Testis (tissue), 3 donors: ENCODE results near the gene HLCS. TPM values are rescaled to one million over a fixed set of nuclear protein-coding genes. Genes with fewer than 3 reads are reported as not detected.

Experiments
- DNase-seq: peaks from one replicate; pipeline ENCODE4 v3.0.0-alpha.2; 2019
- H3K27ac ChIP-seq, 2 donors: fragments of 200-600 bp; sonication (generic); one replicate each; pipeline ENCODE4 v1.5.1; 2019
- H3K27me3 ChIP-seq: fragments of 200-600 bp; sonication (generic); one replicate; pipeline ENCODE4 v1.5.1; 2019
- H3K36me3 ChIP-seq: fragments of 200-600 bp; sonication (generic); one replicate; pipeline ENCODE4 v1.5.1; 2017; ENCODE audit warnings: low read depth; ENCODE audit errors: missing control alignments
- H3K4me1 ChIP-seq: fragments of 200-600 bp; sonication (generic); one replicate; pipeline ENCODE4 v1.5.1; 2019
- H3K4me3 ChIP-seq, 2 donors: fragments of 200-600 bp; sonication (generic); one replicate each; pipeline ENCODE4 v1.5.1; 2017 to 2019
- H3K9me3 ChIP-seq: fragments of 200-600 bp; sonication (generic); one replicate; pipeline ENCODE4 v1.5.1; 2017
- CTCF ChIP-seq, 3 experiments: fragments of 450-650 bp in 2 of 3; fragments of 200-600 bp in 1 of 3; sonication (generic) in 1 of 3; IDR thresholded peaks; one replicate each; pipeline ENCODE4 v1.5.1; 2016 to 2019; ENCODE audit warnings: antibody characterized with exemption in 3 of 3, mild to moderate bottlenecking in 2 of 3, moderate library complexity in 1 of 3
- POLR2A ChIP-seq: fragments of 450-650 bp; IDR thresholded peaks from one replicate; pipeline ENCODE4 v1.6.1; 2017; ENCODE audit warnings: antibody characterized with exemption, mild to moderate bottlenecking, moderate library complexity
- WGBS, 2 donors: methylation state at CpG; one replicate each; pipeline ENCODE4 v1.1.5; 2018; 5-methylcytosine and 5-hydroxymethylcytosine counted together
- intact Hi-C: fragments of 100-400 bp; cut with DNase I; formaldehyde crosslinking; loops from one replicate; pipeline ENCODE4 v1.15.1; 2023; ENCODE audit warnings: low total_unique reads
- polyA plus RNA-seq: library from polyadenylated mRNA; stranded (reverse); fragments of 350-450 nt; fragmentation: Illumina TruSeq; extraction: RNeasy Lipid Tissue Mini Kit (QIAGEN cat#74804); gene quantifications from one replicate; pipeline ENCODE4 v1.2.3, GENCODE V29; 2014; ENCODE audit warnings: low read depth, low replicate concordance; ENCODE audit not compliant: insufficient read depth
- total RNA-seq, 2 donors: library from RNA; depleted of rRNA; stranded (reverse); fragments of >200 nt; gene quantifications; one replicate each; pipeline ENCODE4 v1.2.3, GENCODE V29; 2016

The HLCS gene
- total and polyA plus RNA-seq, 3 donors from 2014 or later: 19.5 to 38.1 (median 30.1) TPM

GRCh38 chr21:36964398-36964797 lies 2.1 kb downstream of the HLCS start:
- intact Hi-C loops: no loop called here
- no peak for TF ChIP-seq CTCF (IDR thresholded peaks at IDR 0.05)
- TF ChIP-seq POLR2A: no peak
- H3K4me3 ChIP-seq: no peak overlapping the region
- H3K9me3 ChIP-seq: no peaks in the 10 kb centered on the region
- no peak overlapping the region for H3K27ac ChIP-seq
- no peaks in the 10 kb centered on the region for H3K36me3 ChIP-seq
- no peaks in the 10 kb centered on the region for H3K27me3 ChIP-seq
- no peaks in the 10 kb centered on the region for H3K4me1 ChIP-seq
- no peak for DNase-seq
- WGBS, 2 donors: 92 to 93% methylated on average over 4 of the region's 4 CpGs

GRCh38 chr21:36962098-36962780 lies 4.2 kb downstream of the HLCS start:
- H3K4me3 ChIP-seq: no peak overlapping the region
- DNase-seq: no peak
- WGBS, 2 donors: 89 to 92% methylated on average over 11 of the region's 11 CpGs

GRCh38 chr21:36960676-36961284 lies 5.7 kb downstream of the HLCS start:
- no peaks in the 10 kb centered on the region for H3K9me3 ChIP-seq
- TF ChIP-seq POLR2A: no peak
- TF ChIP-seq CTCF (IDR thresholded peaks at IDR 0.05): no peak
- no peak overlapping the region for H3K4me3 ChIP-seq
- H3K27me3 ChIP-seq: no peaks in the 10 kb centered on the region
- no peak overlapping the region for H3K27ac ChIP-seq
- WGBS, 2 donors: 92 to 94% methylated on average over 8 of the region's 8 CpGs
- intact Hi-C loops: no loop called here
- no peaks in the 10 kb centered on the region for H3K4me1 ChIP-seq
- H3K36me3 ChIP-seq: no peaks in the 10 kb centered on the region
- DNase-seq: no peak

More at GRCh38 chr21:36962098-36962780, 4.2 kb downstream of the HLCS start:
- Histone ChIP-seq H3K27ac (no peak overlapping the region), H3K36me3 (no peaks in the 10 kb centered on the region), H3K27me3 (no peaks in the 10 kb centered on the region), H3K9me3 (no peaks in the 10 kb centered on the region), H3K4me1 (no peaks in the 10 kb centered on the region)
- intact Hi-C loops: no loop called here
- TF ChIP-seq POLR2A: no peak
- TF ChIP-seq CTCF (IDR thresholded peaks at IDR 0.05): no peak

- 94 to 97% methylated on average over 7 to 17 of the region's 17 CpGs for WGBS, 2 donors
- Histone ChIP-seq H3K9me3 (no peaks in the 10 kb centered on the region), H3K4me3 (no peak overlapping the region), H3K27ac (no peak overlapping the region), H3K36me3 (no peaks in the 10 kb centered on the region), H3K4me1 (no peaks in the 10 kb centered on the region), H3K27me3 (no peaks in the 10 kb centered on the region)
- TF ChIP-seq CTCF (IDR thresholded peaks at IDR 0.05): no peak
- TF ChIP-seq POLR2A: no peak
- intact Hi-C loops: no loop called here
- no peak for DNase-seq
Observed at GRCh38 chr21:36959020-36959835, 7.2 kb downstream of the HLCS start.
